Choroid plexus epithelial cell (primary cell): ENCODE data around the gene ANKRD60.

Experiments used
- DNase-seq: peaks from one replicate; pipeline ENCODE4 v3.0.0-alpha.2; 2010; ENCODE audit warnings: low read depth
- H3K4me3 ChIP-seq: 2 replicates; pipeline ENCODE4 v1.5.1; 2011; ENCODE audit warnings: low read depth, mild to moderate bottlenecking, control low read depth, low read length, moderate library complexity
- CTCF ChIP-seq: conservative IDR thresholded peaks from 2 replicates; pipeline ENCODE4 v1.5.1; 2011; ENCODE audit warnings: low read depth, mild to moderate bottlenecking, control low read depth, inconsistent platforms, low read length, moderate library complexity

ANKRD60 gene

GRCh38 chr20:58182521-58183140, 45.8 kb downstream of the ANKRD60 start:
- DNase-seq, result no peak
- H3K4me3 ChIP-seq, result no peak overlapping the region
- TF ChIP-seq CTCF, result no peak

DNA sequence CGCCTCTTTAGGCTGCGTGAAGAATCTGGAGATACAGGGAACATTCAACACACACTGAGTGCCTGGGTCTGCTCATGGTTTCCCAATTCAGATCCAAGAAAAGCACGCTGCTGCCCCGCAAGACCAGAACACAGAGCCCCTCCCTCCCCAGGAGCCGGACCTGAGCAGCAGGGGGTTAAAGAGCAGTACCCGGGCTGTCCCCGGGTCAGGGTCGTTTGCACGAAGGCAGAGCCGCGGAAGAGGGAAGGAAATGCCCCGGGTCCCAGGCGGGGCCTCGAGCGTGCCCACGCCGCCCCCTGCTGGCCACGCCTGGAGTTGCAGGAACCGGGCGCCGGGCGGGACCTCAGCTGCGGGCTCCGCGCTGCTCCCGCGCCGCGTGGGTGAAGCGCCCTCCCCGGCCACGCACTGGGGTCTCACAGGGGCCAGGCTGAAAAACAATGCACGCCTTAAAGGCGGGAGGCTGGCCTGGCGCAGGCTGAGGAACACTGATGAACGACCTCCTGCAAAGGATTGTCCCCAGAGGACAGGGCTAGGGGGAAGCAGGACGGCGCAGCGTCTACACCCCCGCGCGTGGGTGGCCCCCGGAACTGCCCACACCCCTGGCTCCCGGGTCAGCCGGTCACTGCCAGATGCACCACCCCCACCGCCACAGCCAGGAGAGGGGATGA, 48.9 kb downstream of the ANKRD60 start:
- peak; percentile 40 for DNase-seq
- peak overlapping the region; percentile 40 for H3K4me3 ChIP-seq

DNA sequence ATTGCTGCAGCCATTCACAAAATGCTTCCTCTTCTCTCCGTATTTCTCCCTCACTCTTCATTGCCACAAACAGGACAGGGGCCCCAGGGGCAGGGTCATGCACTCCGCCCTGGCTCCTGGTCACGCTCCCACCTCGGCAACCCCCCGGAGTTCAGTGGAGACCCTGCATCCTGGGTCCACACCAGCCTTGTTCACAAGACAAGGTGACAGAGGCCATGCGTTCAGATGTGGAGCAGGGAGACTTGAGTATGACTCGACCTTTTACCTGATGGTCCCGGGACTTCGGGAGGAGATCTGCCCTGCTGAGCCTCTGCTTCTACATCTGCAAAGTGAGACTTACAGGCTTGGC, 49.4 kb downstream of the ANKRD60 start:
- no peak overlapping the region for H3K4me3 ChIP-seq
- DNase-seq, result no peak

More for the DNA sequence above, 48.9 kb downstream of the ANKRD60 start:
- peak; percentile 78 for TF ChIP-seq CTCF

DNA sequence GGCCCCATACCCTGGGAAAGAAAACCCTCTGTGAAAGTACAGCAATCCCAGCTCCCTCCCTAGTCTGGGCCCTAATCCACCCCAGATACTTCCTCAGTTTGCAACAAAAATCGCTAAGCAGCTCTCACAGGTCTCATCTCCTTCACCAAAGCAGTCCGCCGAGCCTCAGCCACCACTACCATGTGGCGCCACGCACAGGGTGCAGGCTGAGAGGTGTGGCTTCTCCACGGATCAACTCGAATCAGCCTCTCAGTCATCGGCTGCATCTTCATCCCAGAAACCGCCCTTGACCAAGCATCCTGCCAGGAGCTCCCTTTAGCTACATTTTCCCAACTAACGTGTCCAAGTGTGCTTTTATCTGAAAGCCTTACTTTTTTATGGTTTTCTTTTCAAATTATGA, 50.7 kb downstream of the ANKRD60 start:
- DNase-seq, result no peak
- no peak overlapping the region for H3K4me3 ChIP-seq
- no peak for TF ChIP-seq CTCF

More for the DNA sequence above, 49.4 kb downstream of the ANKRD60 start:
- no peak for TF ChIP-seq CTCF

- no peak for TF ChIP-seq CTCF
- no peak overlapping the region for H3K4me3 ChIP-seq
- no peak for DNase-seq
Observed at GRCh38 chr20:58175836-58176235, 52.6 kb downstream of the ANKRD60 start.

DNA sequence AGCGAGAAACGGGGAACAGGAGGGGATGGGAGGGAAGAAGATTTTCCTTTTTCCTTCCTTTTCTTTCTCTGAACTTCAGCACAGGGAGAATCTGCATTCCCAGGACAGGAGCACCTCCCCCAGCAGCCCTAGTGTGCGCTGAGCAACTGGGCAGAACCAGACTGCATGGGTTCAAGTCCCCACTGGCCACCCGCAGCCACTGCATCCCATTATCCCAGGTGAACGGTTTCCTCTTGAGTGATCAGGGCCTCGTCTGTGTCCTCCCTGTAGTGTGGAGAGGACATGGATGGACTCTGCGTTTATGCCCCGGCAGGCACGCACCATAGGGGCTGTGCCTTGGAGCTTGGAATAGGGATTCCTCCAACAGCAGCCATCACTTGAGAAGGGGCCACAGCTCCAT, 53.0 kb downstream of the ANKRD60 start:
- DNase-seq, result no peak
- no peak for TF ChIP-seq CTCF
- no peak overlapping the region for H3K4me3 ChIP-seq
